Endothelial cell of hepatic sinusoid (primary cell): ENCODE data around the gene GRK5.

Experiments used
- in situ Hi-C: cut with HindIII; loops from 2 replicates; pipeline ENCODE4 v1.10.0; 2017; ENCODE audit warnings: low sequenced_read_pairs

The GRK5 gene

DNA sequence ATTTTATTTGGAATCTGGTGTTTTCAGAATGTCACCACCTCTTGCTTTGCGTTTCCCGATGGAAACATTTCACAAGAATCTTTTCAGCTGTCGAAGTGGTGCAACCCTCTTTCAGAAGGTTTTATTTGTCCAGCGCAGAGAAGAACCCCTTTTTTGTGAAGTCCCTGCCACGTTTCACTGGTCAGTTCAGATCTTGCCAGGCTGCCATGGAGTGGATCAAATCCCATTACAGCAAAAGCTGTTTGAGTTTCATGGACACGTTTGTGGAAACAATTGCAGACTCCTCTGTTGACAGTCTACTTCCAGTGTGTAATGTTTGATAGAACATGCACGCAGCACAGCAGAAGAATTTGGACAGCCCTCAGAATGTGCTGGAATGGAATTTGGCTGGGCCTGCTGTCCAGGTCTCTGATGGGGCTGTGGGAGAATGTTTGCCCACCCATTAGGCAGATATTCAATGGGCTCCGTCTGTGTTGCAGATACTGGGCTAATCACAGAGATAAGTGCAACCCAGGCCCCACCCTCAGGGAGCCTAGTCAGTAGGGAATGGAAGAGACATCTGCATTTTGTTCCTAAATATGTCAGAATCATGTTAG, 143.2 kb downstream of the GRK5 start:
- in situ Hi-C loops, result no loop called here

DNA sequence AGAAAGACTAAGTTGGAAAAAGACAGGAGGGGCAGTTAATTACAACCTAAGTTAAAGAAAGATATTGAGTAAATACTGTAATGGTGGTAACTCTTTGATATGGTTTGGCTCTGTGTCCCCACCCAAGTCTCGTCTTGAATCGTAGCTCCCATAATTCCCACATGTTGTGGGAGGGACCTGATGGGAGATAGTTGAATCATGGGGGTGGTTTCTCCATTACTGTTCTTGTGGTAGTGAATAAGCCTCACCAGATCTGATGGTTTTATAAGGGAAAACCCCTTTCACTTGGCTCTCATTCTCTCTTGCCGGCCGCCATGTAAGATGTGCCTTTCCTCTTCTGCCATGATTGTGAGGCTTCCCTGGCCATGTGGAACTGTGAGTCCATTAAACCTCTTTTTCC, 143.8 kb downstream of the GRK5 start:
- in situ Hi-C loops, result no loop called here

DNA sequence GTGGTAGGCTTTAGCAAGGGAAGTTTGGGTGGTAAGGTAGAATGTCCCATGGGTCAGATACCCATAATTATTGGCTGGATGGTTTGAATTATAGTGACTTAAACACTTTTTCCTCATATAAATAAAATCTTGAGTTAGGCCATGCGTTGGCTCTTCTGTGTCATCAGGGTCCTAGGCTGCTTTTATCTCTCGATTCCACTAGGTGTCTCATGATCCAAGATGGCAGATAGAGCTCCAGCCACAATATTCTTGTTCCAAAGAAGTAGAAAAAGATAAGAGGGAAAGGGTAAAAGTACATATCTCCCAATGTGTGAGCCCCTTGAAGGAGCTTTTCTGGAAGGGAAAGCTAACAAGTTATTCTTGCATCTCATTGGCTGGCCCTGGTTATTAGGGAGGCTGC, 144.7 kb downstream of the GRK5 start:
- in situ Hi-C loops, result no loop called here

DNA sequence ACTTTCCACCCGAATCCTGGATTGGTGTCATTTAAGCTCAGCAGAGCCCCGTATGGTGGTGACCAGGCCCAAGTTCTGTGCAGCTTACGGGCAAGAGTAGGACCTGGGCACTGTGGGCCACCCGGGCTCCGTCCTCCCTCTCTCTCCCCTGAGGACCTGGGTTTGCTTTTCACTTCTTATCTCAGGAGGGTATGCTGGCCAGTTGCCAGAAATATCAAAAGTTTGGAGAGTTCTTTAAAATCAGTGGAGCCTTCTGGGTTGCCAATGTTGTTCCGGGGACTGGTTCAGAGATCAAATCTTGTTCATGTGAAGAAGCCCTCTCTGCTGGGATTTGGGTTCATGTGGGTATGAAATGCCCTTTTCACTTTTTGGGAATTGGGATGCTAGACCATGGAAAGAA, 145.4 kb downstream of the GRK5 start:
- in situ Hi-C loops, result no loop called here

DNA sequence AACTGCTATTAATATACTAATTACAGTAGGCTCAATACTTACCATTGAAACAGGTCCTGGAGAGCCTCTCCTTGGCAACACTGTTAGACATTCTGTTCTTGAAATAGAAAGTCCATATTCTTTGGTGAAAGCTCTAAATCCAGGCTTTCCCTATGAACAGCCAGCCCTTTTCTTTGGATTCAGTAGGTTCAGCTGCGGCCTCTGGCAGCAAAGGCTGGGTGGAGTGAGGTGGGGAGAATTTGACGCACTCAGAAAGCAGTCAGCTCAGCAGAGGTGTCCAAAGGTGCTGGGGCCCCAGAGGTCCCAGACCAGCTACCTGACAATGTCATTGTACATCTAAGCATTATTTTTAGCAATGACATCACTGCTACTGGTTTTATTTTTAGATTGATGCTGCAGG, 146.1 kb downstream of the GRK5 start:
- in situ Hi-C loops, result no loop called here

DNA sequence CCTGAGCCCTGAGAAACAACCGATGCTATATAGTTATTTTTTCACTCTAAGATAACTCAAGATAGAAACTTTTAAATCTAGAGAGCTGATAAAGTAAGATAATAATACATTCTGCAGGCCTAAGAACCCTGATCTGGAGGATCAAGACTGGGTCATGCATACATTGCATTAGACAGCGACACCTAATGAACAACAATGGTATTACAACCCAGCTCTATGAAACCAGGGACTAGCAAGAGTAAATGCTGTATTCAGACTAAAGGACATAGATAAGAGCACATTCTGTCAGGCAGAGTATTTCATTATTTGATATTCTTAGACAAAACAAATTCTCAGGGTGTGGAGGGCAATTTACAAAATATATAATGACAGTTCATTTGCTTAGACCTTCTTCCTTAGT, 148.6 kb downstream of the GRK5 start:
- in situ Hi-C loops, result loop anchor here (5.0 kb wide), 1 partner anchor 56 kb away; no protein-coding TSS in a partner anchor

DNA sequence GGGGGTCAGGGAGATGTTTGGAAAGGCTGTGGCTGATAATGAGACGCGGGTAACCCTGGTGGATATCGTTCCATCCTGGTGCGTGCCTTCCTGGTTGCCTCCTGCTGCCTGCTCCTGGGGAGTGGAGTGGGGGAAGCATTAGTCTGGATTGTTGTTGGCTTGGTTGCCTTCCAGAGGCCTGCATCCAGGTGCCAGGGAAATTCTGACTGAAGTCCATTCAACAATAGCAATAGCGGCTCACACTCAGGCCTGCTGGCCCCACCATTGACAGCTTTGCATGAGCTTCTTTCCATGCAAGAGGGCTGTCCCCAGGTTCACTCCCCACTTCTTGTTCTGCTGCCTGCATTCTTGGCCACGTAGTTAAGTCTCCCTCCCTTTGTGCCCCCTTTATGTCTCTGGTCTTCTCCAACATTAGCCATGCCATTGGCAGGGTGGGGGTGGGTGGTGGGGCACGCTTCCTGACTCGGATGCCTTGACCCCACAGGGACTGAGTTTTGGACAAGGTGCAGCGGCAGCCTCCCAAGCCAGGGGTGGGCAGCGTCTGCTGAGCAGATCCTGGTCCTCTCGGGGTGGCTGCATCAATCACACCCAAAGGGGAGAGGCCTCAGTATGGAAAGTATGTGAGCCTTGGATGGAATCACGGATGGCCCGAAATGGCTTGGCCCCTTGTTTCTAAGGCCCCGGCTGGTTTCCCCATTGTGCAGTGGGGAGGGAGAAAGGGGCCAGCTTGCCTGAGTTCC, 150.2 kb downstream of the GRK5 start:
- in situ Hi-C loops, result loop anchor here (5.0 kb wide), 1 partner anchor 55 kb away; no protein-coding TSS in a partner anchor

DNA sequence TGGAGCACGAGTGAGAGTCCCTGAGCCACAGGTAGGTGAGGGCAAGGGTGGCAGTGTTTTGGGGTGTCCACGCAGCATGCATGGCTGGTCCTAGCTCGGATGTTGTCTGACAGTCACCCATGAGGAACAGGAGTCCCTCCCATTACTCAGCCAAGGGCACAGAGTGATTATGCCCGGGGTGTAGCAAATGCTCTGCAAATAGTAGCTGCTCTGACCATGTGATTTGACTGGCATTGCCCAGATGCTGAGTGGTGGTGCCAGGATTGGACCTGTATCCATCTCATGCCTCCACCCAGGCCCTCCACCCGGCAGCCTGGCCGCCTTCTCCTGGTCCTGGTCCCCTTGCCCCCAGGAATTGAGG, 150.8 kb downstream of the GRK5 start:
- in situ Hi-C loops, result loop anchor here (5.0 kb wide), 1 partner anchor 54 kb away; no protein-coding TSS in a partner anchor

DNA sequence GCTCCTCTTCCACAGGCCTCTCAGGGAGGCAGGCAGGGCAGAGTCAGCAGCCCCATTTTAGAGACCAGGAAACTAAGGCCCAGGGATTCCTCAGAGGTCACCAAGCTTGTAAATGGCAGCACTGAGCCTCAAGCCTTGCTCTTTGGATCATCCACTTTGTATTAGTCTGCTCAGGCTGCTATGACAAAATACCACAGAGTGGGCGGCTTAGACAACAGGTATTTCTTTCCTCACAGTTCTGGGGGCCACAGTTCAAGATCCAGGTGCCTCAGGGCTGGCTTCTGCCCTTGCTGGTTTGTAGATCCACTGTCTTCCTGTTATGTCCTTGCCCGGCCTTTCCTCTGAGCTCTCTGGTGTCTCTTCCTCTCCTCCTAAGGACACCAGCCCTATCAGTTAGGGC, 151.2 kb downstream of the GRK5 start:
- in situ Hi-C loops, result loop anchor here (5.0 kb wide), 1 partner anchor 54 kb away; no protein-coding TSS in a partner anchor

DNA sequence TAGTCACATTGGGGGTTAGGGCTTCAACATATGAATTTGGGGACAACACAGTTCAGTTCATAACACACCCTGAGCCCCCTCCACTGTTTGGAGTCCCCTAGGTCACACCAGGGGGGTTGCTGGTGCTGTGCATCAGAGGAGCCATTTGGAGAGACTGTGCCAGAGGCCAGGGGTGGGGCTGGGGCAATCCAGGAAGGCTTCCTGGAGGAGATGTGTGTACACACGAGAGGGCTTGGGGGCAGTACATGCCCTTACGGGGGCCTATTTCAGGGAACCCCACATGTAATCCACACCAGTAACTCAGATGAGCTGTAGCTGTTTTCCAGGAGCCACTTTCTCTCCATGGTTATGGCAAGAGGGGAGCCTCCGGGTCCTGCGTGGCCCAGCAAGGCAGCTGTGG, 151.7 kb downstream of the GRK5 start:
- in situ Hi-C loops, result loop anchor here (5.0 kb wide), 1 partner anchor 53 kb away; no protein-coding TSS in a partner anchor

DNA sequence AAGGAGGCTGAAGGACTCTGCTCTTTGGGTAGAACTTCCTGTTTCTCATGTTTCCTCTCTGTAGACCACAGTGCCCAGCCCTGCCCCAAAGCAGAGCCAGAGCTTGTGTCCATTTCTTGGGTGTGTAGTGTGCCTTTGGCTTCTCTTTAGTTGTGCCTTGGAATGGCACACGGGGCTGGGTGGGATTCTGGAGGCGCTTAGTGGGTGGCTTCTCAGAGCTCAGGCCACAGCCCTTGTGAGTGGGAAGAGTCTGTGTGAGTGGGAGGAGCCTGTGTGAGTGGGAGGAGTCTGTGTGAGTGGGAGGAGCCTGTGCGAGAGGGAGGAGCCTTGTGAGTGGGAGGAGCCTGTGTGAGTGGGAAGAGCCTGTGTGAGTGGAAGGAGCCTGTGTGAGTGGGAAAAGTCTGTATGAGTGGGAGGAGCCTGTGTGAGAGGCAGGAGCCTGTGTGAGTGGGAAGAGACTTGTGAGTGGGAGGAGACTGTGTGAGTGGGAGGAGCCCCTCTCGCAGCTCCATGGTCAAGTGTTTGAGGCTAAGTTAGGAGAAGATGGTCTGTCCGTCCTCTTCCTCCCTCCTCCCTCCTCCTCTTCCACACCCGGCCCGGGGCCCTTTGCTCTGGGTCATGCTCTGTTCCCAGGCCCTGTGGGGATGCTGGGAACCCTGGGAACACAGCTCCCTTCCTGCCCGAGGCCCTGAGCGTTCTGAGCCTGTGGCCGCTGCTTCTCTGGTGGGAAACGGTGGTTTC, 153.0 kb downstream of the GRK5 start:
- in situ Hi-C loops, result no loop called here

DNA sequence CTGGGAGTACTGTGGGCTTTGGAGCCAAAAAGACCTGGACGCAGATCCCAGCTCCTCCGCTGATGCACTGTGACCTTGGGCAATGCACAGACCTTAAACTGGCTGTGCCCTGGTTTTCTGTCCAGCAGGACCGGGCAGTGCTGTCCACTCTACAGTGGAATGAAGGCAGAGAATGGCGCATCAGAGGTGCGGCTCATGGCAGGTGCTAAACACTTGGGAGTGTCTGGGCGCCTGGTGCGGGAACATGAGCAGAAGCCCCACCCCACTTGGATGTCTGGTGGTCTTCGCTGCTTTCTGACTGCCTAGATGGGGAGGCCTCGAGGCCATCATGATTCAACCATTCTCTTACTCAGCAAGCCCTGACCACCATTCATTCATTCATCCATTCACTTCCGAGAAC, 153.7 kb downstream of the GRK5 start:
- in situ Hi-C loops, result no loop called here

DNA sequence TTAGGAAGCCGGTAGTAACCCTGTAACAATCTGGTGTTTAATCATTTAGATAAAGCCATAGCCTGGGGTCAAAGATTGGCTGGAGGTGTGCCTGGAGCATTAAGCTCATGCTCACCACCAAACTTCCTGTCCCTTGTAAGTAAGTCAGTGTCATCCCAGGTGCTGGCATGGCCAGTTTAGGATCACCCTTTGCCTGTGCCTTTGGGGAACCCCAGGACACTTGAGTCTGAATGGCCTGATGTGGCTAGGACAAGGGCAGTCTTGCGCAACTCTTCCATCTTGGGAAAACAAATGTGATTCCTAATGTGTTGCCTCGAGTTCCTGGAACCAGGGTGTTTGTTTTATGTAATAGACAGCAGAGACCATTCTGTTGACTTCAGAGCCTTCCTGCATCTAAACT, 154.8 kb downstream of the GRK5 start:
- in situ Hi-C loops, result no loop called here

DNA sequence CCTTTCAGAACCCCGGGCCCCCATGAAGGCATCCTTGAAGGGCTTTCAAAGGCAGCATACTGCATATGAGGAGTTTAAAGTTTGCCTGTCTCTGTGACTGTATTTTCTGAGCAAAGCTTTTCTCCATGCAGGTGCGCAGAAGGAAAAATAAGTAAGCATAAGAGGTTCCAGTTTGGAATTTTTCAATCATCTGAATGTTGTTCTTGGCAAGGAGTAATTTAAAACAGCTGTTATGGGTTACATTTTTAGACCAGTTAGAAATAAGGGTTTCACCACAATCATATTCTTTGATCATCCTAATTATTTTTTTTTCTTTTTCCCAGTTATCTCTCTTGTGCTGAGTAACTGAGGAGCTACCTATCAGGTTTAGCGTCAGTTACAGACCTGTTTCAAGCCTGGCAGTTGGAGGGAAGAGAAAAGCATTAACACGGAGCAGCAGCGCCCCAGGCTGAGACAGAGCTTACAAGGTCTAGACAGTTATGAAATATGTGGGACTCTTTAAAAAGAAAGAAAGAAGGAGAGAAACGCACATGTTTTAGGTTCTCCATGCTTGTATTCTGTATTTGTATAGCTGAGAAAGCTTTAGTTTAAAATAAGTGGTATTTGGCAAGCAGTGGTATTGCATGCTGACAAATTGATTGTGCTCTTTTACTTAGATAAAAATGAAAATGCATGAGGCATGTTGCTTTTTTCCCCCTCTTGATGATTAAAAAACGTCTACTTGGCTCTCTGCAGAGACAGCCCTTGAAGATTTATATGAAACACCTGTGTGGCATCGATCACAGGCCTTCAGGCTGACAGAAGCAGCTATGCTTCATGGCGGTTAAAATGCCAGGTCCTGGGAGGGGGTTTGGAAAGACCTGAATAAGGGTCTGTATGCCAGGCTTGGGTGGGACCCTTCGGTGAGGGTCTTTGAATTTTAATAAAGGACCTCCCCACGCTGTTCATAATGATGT, 157.6 kb downstream of the GRK5 start:
- in situ Hi-C loops, result no loop called here

DNA sequence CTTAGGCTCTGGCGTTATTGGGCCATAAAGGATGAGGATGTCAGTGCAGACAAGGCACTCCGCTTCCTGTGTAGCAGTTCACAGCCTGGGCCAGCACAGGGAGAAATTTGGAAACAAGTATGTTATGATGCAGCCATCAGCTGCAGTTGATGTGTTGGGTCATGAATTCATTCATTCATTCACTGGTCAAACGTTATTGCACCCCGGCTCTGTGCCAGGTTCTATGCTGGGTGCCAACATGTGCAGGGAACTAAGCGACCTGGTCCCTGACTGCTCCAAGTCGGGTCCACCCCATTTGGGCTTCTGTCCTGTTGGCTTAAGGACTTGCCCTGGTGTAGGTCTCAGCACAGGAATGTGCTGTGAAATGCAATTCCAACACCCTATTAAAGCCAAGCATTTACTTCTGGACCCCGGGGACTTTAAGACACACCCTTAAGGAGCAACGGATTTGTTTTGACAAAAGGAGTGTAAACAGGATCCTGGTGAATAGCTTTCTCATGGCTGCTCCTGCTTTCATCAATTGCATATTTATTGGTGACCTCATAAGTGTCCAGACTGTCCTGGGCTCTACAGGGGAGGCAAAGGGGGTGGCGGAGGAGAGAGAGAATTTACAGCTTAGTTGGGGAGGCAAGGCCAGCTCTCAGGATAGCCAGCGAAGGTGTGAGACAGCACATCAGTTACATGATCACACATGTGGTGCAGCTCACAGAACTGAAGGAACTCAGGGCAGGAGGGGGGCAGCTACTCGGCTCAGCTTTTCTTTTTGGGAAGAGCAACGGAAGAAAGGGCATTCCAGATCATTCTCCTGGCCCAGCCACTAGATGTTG, 158.6 kb downstream of the GRK5 start:
- in situ Hi-C loops, result no loop called here

DNA sequence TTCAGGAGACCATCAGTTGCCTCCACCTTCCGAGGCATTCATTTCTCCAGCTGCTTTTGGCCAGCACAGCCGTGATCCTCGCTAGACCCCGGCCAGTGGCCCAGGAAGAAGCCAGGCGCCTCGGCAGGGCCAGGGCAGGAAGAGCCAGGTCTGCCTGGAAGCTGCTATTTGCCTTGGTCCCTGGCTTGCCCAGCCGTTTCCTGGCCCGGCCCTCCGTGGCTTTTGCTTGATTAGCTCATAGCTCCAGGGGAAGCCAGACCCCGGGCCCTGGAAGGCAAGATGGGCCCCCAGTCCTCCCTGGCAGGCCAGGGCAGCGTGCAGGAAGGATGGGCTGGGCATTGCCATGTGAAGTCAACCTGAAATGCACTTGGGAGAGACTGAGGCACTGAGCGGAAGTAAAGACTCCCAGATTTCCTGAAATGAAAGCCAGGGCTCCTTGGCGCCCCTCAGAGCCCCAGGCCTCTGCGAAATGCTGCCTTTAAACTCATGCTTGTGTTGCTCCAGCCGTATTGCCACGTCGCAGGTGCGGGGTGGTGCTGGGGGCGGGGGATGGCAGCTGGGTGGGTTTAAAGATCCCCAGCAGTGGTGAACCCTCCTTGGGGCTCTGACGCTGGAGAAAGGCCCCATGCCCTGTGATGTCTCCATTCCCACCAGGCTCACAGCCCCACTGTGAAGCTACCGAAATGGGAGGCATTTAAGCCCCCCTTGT, 160.6 kb downstream of the GRK5 start:
- in situ Hi-C loops, result no loop called here

DNA sequence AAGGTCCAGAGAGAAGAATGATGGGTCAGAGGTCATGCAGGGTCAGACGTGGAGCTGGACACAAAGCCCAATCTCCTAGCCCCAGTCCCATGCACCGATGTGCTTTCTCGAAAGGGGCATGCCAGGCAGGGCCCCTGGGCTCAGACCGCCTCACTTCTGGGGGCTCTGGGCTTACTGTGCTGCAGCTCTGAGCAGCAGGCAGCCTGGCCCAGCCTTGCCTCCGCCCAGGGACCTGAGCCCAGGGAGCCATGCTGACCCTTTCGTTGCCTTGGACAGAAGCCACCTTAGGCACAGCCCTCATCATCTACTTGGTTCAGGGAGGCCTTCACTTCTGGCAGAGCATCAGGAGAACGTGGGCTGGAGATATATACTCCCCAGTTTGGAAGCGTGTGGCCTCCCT, 161.2 kb downstream of the GRK5 start:
- in situ Hi-C loops, result no loop called here

DNA sequence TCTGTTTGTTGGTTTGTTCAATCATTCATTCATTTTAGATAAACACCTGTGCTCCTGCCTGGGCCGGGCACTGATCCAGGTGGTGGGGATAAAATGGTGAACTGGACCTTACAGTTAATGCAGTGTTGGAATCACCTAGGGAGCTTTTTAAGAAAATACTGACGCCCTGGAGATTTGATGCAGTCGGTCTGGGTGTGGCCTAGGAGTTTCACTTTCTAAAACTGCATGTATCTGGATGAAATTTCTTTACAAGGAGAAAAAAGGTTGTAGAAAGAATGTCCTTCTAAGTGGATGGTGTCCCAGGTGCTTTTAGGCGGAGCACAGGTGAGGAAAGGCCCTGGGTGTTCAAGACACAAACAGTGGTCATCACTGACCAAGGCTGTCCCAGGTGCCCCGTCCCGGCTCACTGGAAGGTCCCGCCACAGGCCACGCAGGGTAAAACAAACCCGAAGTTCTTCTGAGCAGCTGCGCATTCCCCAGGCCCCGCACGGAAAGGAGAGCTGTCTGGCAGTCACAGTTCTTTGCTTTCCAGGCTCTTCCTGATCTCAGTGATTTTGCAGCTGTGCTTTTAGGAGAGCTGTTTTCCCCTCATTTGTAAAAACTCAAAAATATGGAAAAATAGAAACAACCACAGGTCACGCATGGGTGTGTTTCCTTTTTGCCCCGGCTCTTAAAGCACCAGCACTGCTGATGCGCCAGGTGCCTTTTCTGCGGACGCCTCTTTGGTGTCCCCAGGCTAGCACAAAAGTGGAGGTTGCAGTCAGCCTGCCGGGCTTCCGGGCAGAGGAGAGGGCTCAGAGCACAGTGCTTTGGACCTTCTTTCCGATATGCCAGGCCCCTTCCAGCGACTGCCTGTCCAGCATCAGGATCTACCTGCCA, 161.9 kb downstream of the GRK5 start:
- in situ Hi-C loops, result no loop called here
